HepG2 (cell line): Measurements from ENCODE around the gene NDOR1. TPM values are rescaled to one million over a fixed set of nuclear protein-coding genes. Genes with fewer than 3 reads are reported as not detected.

ENCODE experiments used
- DRAP1 ChIP-seq: IDR thresholded peaks from 2 replicates; pipeline ENCODE4 v1.6.1; 2016; ENCODE audit warnings: missing genetic modification reagents, missing compliant biosample characterization
- HNRNPK ChIP-seq: fragments of 200-400 bp; formaldehyde crosslinking; IDR thresholded peaks from 2 replicates; pipeline ENCODE4 v1.6.1; 2018; ENCODE audit warnings: low read length, low read depth, moderate library complexity, mild to moderate bottlenecking; ENCODE audit not compliant: poor library complexity, severe bottlenecking
- KIAA2018 ChIP-seq: sonication (generic); formaldehyde crosslinking; IDR thresholded peaks from 2 replicates; pipeline ENCODE4 v1.5.0; 2020; ENCODE audit warnings: mild to moderate bottlenecking, missing genetic modification reagents, borderline replicate concordance
- MBD4 ChIP-seq: IDR thresholded peaks from 2 replicates; pipeline ENCODE4 v1.6.1; 2012; ENCODE audit warnings: low read length, inconsistent platforms, borderline replicate concordance
- MED8 ChIP-seq: sonication (generic); formaldehyde crosslinking; IDR thresholded peaks from 2 replicates; pipeline ENCODE4 v1.8.1; 2023; ENCODE audit warnings: mild to moderate bottlenecking, missing genetic modification reagents; ENCODE audit not compliant: insufficient replicate concordance
- NFYC ChIP-seq: IDR thresholded peaks from 2 replicates; pipeline ENCODE4 v1.6.1; 2016; ENCODE audit warnings: missing genetic modification reagents, missing compliant biosample characterization
- PCBP2 ChIP-seq: fragments of 200-400 bp; formaldehyde crosslinking; optimal IDR thresholded peaks from 2 replicates; pipeline ENCODE3; 2018; ENCODE audit warnings: low read length, low read depth; ENCODE audit not compliant: poor library complexity, severe bottlenecking
- POGK ChIP-seq: sonication (generic); formaldehyde crosslinking; conservative IDR thresholded peaks from 2 replicates; pipeline ENCODE4 v1.8.0; 2022; ENCODE audit warnings: mild to moderate bottlenecking, moderate library complexity, missing genetic modification reagents
- RARG ChIP-seq: sonication (generic); formaldehyde crosslinking; IDR thresholded peaks from 2 replicates; pipeline ENCODE4 v1.4.0; 2020; ENCODE audit warnings: low read depth, mild to moderate bottlenecking, missing genetic modification reagents
- STAG1 ChIP-seq: sonication (generic); formaldehyde crosslinking; IDR thresholded peaks from 2 replicates; pipeline ENCODE4 v1.4.0; 2020; ENCODE audit warnings: missing genetic modification reagents
- TOPORS ChIP-seq: sonication (generic); formaldehyde crosslinking; IDR thresholded peaks from 2 replicates; pipeline ENCODE4 v1.8.0; 2023; ENCODE audit warnings: mild to moderate bottlenecking, missing genetic modification reagents
- ZBTB2 ChIP-seq: sonication (generic); formaldehyde crosslinking; IDR thresholded peaks from 2 replicates; pipeline ENCODE4 v1.8.0; 2022; ENCODE audit warnings: low read depth, missing genetic modification reagents
- ZFP36L2 ChIP-seq: sonication (generic); formaldehyde crosslinking; IDR thresholded peaks from 2 replicates; pipeline ENCODE4 v1.4.0; 2020; ENCODE audit warnings: missing genetic modification reagents
- ZNF253 ChIP-seq: sonication (generic); formaldehyde crosslinking; IDR thresholded peaks from 2 replicates; pipeline ENCODE4 v1.8.0; 2022; ENCODE audit warnings: mild to moderate bottlenecking, missing genetic modification reagents, borderline replicate concordance
- ZNF432 ChIP-seq: sonication (generic); formaldehyde crosslinking; IDR thresholded peaks from 2 replicates; pipeline ENCODE4 v1.5.0; 2020; ENCODE audit warnings: missing genetic modification reagents, mild to moderate bottlenecking, borderline replicate concordance
- ZNF510 ChIP-seq: sonication (generic); formaldehyde crosslinking; IDR thresholded peaks from 2 replicates; pipeline ENCODE4 v1.4.0; 2020; ENCODE audit warnings: low read depth, mild to moderate bottlenecking, missing genetic modification reagents
- ZNF776 ChIP-seq: sonication (generic); formaldehyde crosslinking; IDR thresholded peaks from 2 replicates; pipeline ENCODE4 v1.4.0; 2020; ENCODE audit warnings: mild to moderate bottlenecking, missing genetic modification reagents
- polyA plus RNA-seq, 8 experiments: library from polyadenylated mRNA; depleted of rRNA in 3 of 8; stranded (reverse) in 7 of 8; unstranded in 1 of 8; fragments of >200 nt; fragmentation: Illumina TruSeq in 4 of 8; extraction: Trizol in 4 of 8; gene quantifications; 2 replicates each; pipeline versions ENCODE4 v1.2.1 to v1.2.3, GENCODE V29; 2011 to 2016; ENCODE audit warnings: low read depth in 4 of 8, missing spikeins in 1 of 8, mixed read lengths in 1 of 8; ENCODE audit not compliant: insufficient read depth in 1 of 8
- total RNA-seq, 5 experiments: library from RNA; depleted of rRNA; stranded (reverse); fragments of >200 nt; fragmentation: Illumina TruSeq; extraction: Trizol; gene quantifications; 2 replicates each; pipeline ENCODE4 v1.2.3, GENCODE V29; 2016; ENCODE audit warnings: low read depth in 1 of 5

The NDOR1 gene
- total and polyA plus RNA-seq, 2 of the 13 experiments (the other 11 are each of a cell fraction or from before 2014, with no cell fraction given), result 3.6 to 8.7 TPM

DNA sequence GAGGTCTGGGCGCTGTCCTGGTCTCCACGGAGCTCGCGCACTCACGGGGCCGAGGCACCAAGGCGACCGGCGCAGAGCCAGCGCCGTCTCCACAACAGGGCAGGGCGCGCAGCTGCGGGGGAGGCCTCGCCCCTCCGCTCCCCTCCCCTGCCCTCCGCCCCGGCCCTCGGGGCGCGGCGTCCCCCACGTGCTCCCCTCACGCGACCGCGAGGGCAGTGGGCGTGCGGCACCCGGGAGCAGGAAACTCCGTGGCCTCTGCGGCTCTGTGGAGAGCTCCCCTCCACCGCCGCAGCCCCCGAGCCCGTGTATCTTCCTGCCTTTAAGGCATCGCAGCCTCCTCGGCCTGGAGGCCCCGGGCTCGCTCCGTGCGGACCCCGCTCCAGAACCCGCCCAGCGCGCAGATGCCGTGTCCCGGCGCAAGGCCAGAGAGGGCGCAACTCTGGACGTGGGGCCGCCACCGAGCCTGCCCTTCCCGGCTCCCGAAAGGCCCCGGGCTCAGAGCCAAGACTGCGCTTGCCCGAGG lies 34.9 kb downstream of the NDOR1 start (continued):
- TF ChIP-seq KIAA2018 (CRISPR knock-in tag), result no peak
- TF ChIP-seq DRAP1, result no peak
- TF ChIP-seq RARG (CRISPR knock-in tag), result 0 out of 2 replicates have a peak, but pooled peaks have one; percentile 59
- TF ChIP-seq ZNF432 (CRISPR knock-in tag), result no peak
- no peak for TF ChIP-seq MBD4
- TF ChIP-seq ZNF776 (CRISPR knock-in tag), result no peak
- TF ChIP-seq ZFP36L2, result 0 out of 2 replicates have a peak, but pooled peaks have one; percentile 41
- no peak; the same call in 1 of the 2 replicates for TF ChIP-seq ZNF253 (CRISPR knock-in tag)
- TF ChIP-seq HNRNPK, result peak; percentile 41
- 0 out of 2 replicates have a peak, but pooled peaks have one; percentile 10 for TF ChIP-seq STAG1
- no peak for TF ChIP-seq PCBP2
- TF ChIP-seq MED8 (CRISPR knock-in tag), result no peak
- TF ChIP-seq ZBTB2 (CRISPR knock-in tag), result peak; percentile 94; the same call in 1 of the 2 replicates
- no peak for TF ChIP-seq TOPORS
- TF ChIP-seq NFYC (CRISPR knock-in tag), result no peak
- peak; percentile 89 for TF ChIP-seq POGK (CRISPR knock-in tag)
- TF ChIP-seq ZNF510 (CRISPR knock-in tag), result no peak
